GM20431 (cell line): Measurements from ENCODE around the gene BARHL1.

Source experiments
- in situ Hi-C: fragments of 300-500 bp; cut with MseI, MboI; formaldehyde crosslinking; loops from one replicate; pipeline ENCODE4 v1.15.0; 2020; ENCODE audit warnings: low sequenced_read_pairs; ENCODE audit not compliant: unreplicated experiment

Gene BARHL1

DNA sequence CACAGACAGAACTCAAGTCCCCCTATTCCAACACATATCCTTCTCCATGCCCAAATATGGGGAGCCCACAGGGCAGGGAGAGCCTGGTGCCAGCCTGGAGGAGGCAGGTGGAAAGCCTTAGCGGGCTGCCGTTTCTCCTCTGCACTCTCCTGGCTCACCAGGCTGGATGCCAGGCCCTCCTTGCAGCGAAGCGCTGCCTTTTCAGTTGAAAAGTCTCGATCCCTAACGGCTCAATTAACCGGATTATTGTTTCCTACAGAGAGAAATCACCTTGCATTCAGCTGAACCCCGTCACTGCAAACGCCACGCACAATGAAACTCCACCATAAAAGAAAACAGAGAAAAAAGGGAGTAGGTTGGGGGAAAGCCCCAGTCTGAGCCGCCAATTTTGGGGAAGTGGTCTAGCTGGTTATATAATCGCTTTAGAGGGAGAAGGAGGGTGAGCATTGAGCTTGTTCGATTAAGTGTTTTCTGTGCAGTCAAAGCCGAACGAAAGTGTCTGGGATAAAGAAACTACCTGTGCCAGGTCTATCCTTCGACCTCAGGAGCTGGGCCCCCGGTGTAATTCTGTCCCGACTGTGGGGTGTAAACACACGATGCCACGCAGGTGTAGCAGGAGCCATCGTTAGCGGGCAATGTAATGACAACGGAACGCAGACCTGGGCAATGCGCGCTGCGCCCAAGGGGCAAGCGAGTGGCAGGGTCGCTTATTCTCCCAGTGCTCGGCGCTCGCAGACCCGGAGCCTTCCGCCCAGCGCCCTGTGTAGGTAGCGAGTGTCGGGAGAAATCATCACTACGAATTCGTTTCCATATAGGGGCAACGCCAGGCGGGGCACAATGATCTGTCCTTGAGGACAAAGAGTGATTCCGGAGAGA is 3.8 kb downstream of the BARHL1 start:
- in situ Hi-C loops: no loop called here

DNA sequence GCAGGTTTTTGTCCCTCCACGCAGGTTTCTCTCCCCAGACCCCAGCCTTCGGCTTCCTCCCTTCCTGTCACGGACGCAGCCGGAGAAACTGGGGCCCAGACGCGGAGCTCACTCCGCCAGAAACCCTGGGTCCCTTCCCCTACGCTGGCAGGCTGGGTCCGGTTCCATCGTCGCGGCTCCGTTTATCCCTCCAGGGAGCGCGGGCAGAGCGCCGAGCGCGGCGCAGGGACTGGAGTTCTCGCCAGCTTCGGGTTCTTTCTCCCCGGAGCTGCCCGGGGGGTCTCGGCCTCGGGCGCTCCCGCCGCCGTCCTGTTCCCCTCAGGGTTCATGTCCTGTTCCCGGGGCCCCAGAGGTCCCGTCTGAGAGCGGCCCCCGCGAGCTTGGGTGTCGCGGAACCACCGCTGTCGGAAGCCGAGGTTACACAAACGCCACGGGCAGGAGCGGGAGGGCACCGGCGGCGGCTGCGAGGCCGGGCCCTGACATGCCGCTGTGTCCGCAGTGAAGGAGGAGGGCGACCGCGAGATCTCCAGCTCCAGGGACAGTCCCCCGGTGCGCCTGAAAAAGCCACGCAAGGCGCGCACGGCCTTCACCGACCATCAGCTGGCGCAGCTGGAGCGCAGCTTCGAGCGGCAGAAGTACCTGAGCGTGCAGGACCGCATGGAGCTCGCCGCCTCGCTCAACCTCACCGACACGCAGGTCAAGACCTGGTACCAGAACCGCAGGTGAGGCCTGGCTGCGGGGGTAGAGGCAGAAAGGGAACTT is 4.6 kb downstream of the BARHL1 start:
- in situ Hi-C loops: no loop called here

DNA sequence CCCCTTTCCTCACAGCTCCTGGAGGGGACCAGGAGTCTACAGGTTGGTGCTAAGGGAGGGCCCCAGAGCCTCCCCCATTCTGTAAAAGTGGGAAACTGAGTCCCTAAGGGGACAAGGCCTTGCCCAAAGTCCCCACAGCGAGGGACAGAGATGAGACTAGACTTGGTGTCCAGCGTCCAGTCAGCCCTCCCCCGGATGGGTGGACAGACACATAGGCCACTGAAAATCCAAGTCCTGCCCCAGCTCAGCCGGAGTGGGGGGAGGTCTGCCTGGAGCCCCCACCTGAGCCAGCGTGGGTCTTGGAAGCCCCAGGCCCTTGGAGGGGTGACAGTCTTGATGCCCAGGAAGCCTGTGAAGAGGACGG is 5.2 kb downstream of the BARHL1 start:
- in situ Hi-C loops: no loop called here

DNA sequence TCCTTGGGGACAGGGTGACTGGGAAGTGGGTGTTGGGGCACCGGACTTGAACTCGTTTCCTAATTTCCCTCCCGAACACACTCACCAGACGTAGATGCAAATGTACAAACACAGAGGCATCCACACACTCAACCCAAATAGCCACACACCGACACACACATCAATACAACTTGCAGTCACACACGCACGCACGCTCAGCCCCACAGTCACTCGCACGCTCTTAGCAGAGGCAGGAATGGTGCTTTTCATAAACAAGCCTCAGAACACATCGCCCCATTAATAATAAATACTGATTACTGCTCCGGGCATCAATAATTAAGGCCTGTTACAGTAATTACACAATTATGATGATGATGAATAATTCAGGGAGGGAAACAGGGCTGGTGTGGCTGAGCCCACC is 5.7 kb downstream of the BARHL1 start:
- in situ Hi-C loops: no loop called here

DNA sequence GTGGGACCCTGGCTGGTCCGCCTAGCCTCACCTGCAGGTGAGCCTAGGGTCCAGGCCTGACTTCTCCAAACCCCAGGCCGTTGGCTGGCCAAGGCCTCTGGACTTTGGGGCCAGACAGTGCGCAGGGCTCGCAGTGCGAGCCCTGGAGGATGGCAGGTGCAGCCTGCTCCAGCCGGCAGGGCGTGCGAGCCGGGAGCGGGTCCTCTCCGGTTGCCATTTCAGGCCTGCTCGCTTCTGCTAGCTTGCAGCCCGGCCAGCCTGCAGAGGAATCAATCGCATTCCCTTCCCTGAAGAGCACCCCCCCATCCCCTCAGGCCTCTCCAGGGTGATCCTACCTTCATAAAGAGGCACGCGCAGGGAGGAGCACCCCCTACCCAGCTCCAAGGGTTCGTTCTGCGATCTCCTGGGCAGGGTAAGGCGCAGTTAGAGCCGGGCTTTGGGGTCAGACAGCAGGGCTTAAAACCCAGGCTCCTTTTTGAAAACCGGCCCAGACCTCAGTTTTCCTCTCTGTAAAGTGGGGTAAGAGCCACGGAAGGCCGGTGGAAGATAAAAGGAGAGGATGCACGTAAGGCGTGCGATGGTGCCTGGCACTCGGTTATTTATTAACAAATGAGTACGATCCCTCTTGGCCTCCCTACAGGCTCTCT is 6.2 kb downstream of the BARHL1 start:
- in situ Hi-C loops: no loop called here

DNA sequence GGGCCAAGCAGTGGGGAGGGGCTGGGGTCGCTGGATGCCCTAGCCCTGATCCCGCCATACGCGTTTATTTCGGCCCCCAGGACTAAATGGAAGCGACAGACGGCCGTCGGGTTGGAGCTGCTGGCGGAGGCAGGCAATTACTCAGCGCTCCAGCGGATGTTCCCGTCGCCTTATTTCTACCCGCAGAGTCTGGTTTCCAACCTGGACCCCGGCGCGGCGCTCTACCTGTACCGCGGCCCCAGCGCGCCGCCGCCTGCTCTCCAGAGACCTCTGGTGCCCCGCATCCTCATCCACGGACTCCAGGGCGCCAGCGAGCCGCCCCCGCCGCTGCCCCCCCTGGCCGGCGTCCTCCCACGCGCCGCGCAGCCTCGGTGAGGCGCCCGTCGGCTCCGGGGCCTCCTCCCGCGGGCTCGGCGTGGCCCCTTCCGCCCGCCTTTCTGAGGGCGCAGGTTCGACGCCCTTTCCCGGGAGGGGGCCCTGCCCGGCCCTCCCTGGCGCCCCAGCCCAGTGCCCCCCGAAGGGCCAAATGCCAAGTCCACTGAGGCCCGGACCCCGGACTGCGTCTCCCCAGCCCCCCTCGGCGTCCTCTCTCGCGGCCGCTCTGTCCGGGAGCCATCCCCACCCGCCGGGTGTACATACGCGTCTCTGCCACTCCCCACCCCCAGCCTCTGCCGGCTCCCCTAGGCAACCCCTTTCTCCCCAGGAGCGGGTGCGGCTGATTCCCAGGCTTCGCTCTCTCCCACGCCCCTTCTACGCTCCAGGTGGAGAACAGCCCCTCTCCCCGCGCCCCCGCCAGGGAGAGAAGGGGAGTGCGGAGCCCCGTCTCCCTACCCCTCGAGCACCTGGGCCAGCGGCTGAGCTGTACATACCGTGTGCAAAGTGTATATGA is 7.0 kb downstream of the BARHL1 start:
- in situ Hi-C loops: no loop called here

DNA sequence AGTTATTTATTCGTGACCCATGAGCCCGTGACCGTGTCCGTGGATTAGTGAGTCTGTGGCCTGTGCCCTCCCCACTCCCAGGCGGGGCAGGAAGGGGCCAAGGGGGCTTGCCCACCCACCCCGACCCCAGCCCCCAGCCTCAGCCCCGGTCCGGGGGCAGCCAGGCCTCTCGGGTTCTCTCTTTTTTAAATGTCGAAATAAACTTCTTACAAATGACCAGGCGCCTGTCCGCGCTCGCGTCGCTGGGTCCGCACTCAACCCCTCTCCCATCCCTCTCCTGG is 7.6 kb downstream of the BARHL1 start:
- in situ Hi-C loops: no loop called here

DNA sequence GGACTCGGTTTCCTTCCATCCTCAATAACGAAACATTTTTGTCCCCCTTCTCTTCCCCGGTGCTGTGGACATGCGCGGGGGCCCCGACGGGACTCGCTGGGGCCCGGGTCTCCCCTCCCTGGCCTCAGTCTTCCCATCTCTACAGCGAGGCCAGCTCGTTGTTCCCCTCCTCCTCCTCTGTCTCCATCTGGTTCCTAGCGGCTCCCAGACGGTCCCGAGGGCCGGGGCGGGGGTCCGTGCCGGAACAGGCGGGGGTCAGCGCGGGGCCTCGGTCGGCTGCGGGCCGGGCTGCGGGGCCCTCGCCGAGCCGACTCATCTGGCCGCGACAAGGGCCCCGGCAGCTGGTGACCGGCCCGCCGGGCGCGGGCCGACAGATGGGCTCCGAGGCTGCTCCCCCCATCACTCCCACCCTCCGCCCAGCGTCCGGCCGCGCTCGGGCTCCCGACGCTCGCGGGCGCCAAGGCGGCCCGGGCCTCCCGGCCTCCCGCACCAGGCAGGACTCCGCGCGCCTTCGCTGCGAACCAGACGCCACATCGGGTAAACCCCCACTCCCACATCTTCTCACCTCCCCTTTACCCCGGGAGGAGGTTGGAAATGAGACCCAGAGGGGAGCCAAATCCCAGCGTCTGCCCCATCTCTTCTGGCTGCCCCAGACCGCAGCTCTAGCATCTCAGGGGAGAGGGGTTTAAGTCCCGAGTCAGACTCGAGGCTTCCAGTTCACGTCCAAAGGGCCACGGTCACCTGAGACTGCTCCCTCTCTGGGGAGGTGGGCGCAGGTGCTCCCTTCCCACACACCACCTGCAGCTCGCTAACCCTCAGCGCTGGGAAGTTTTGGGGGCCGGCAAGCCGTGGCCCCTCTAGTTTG is 8.1 kb downstream of the BARHL1 start:
- in situ Hi-C loops: no loop called here

DNA sequence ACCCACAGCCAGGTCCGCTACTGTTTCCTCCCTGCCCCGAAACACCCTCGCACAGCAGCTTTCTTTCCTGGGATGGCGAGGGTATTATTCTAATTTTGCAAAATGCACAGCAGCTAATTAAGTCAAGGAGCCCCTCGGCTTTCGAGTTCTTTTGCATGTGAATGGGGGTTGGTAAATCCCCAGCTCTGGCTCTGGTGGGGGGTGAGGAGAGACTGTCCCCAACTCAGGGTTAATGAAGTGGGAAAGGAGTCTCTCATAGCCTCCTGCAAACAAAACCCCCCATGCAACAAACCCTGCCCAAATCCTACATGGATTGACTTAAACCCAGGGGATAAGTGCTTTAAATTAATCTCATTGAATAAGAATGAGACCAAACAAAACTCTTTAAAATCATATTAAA is 8.8 kb downstream of the BARHL1 start:
- in situ Hi-C loops: no loop called here

DNA sequence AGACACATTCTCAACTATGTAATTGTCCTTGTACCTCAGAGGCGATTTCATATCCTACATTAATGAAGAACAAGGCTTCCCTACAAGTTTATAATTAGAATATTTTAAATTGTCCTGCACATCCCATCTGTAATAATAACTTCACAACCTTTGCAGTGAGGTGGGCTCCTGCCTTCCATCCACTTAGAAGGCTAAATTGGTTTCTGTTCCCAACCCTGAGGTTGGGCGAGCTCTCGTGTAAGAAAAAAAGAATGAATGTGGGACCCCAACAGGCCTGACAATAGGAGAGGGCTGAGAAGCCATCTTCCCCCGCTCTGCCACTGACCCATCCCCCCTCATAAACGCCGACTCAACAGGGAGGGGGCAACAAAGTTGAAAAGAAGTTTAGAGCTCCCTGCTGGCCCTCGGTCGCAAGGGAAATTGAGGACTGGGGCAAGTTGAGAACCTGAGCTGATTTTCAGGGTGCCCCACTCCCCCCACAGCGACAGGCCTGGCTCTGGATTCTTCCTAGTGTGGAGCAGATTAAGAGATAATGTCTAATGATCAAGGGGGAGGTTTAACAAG is 9.4 kb downstream of the BARHL1 start:
- in situ Hi-C loops: no loop called here

DNA sequence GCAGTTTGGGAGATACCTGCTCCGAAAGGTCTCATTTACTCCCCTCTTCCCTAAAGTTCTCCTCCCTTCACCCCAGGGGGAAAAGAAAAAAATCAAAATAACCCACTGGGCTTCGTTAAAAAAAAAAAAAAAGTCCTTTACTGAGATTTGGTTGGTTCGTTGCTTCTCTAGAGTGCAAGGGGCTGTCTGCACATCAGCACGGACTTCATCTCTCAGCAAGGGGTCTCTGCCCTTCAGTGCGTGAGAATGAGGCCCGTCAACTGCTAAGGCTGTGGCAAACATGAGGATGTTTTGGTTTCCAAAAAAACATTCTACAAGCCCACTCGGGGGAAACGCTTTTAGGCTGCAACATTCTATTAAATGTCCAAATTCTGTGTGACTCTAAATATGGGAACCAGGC is 10.0 kb downstream of the BARHL1 start:
- in situ Hi-C loops: no loop called here

DNA sequence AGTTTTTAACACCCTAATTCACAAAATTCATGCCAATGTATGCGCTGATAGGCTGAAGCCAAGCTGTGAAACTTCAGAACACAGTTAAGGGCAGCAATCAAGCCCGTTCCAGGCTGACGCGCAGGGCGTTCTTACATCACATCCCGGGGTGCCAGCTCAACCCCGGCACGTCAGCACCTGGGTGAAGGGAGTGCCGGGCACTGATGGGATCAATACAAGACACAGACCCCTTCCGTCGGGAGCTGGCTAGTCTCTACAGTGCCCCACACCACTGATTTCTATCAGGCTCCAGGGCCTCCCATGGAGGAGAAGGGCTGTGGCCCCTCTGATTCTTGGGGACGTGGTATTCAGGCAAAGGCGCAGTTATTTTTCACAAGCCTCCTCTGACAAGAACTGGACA is 12.0 kb downstream of the BARHL1 start:
- in situ Hi-C loops: no loop called here

DNA sequence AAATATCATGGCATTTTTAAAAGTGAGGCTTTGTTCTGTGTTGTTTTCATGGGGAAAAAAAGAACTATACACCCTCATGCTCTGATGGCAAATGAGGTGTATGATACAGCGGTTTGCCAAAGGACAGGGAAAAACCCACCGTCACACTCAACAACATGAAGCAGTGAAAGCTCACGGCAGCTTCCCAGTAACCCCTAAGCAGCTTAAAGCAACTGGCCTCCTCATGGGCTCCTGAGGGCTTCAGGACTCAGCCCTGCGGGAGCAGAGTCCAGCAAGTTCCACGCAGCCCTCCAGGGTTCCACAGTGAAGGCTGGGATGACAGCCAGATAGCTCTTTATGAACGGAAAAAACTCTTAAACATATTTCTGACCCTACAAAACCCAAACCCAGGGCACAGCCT is 12.9 kb downstream of the BARHL1 start:
- in situ Hi-C loops: no loop called here

DNA sequence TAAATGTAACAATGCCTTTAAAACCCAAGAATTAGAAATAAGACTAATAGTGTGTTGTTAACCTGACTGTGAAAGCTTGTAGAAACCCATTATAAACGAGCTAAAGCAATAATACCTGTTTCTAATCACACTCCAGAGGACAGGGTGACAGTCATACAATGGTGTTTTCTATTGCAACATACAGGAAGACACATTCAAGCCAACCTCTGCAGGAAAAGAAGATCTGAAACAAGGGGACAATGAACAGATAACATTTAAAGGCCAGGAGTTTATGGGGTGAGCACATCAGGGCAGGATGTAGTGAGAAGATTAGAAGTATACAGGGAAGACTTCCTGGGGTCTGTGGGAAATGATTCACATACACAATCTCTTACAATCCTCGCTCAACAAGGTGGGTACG is 13.8 kb downstream of the BARHL1 start:
- in situ Hi-C loops: no loop called here

DNA sequence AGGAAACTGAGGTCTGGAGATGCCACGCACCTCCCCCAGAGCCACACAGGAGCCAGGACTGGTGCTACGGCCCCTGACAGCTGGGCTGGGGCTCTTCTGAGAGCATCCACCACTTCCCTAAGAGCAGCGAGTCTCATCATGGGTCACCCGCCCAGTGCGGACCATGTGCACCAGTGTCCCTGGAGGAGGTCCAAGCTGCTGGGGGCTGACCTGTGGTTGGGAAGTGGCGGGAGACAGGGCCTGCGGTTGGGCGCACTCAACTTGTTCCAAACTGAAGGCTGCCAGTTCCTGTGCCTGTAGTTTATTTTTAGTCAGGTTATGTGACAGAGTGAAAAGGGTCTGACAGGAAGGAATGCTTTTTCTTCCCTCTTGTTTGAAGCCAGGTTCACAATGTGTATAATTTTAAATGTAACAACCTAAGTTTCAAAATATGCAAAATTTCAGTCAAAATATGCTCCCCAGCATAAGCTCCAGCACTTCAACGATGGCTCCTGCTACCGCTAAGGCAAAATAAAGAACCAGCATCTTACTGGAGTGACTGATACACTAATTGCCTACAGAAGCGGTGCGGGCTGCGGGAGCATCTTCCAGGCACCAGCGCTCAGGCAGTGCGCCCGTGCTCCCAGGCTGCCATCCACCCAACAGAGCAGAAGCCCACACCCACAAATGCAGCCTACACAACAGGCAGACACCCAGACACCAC is 14.8 kb downstream of the BARHL1 start:
- in situ Hi-C loops: no loop called here

DNA sequence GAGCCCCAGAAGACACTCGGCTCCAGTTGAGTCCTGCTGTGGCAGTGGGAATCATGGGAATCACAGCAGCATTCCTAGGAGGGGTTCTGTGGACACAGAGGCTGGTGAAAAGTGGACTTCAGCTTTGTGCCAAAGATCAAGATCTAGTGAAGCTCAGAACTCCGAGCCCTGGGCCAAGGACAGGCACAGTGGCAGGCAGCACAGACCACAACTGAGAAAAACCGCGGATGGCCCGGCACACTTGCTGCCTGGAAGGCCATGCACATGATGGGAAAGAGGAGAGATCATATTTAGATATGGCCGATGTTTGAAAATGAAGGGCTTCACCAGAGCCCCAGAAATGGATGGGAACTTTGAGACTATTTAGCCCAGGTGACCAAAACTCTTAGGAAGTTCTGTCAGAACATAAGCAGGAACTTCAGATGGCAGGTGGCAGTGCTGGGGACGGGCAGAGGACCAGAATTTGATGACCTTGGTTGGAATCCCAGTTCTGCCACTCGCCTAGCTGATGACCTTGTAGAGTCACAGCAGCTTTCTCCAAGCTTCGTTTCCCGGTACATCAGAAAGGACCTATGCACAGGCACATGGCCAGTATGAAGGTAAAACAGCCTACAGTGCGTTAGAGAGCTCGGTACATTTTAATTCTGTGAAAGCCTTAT is 18.0 kb downstream of the BARHL1 start:
- in situ Hi-C loops: no loop called here

DNA sequence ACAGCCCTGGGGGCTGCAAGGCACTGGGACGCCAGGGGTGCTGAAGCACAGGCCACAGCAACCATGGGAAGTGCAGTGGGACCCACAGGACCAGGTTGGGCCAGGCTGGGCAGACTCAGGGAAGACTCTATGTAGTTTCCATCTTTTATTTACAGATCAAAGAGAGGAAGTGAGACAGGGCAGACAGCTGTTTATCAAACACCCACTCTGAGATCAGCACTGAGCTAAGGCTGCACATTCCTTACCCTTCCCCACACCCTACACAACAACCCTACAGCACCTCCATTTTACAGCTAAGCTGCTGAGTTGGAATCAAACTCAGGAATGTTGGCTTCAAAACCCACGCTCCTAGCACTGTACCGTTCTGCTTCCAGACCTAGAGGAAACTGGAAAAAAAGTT is 19.8 kb downstream of the BARHL1 start:
- in situ Hi-C loops: no loop called here

DNA sequence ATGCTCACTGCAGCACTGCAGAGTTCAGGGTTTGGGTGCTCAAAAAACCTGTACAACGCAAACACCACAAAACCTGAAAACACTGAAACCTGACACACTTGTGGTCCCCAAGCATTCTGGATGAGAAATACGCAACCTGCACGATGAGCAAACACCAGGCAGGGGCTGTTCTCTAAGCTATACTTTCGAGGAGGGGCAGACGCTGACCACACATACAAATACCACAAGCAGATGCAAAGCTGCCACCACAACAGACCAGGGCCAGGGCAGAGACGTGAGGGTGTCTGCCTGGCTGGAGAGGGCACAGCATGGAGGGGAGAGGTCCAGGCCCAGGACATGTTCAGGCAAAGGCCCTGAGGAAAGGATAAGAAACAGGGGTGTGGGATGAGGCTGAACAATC is 23.0 kb downstream of the BARHL1 start:
- in situ Hi-C loops: no loop called here
